PFSK-1 (cell line): Measurements from ENCODE around the gene DIAPH3.

ENCODE experiments used
- POLR2AphosphoS5 ChIP-seq: IDR thresholded peaks from 2 replicates; pipeline ENCODE4 v1.6.1; 2012; ENCODE audit warnings: low read depth, mild to moderate bottlenecking, control low read depth, low read length, moderate library complexity
- REST ChIP-seq, 2 experiments: IDR thresholded peaks; 2 replicates each; pipeline versions ENCODE4 v1.6.1 to v1.8.0; 2011 to 2012; ENCODE audit warnings: low read depth in 2 of 2, low read length in 2 of 2, control low read depth in 1 of 2, inconsistent platforms in 1 of 2, mild to moderate bottlenecking in 1 of 2, moderate library complexity in 1 of 2; ENCODE audit not compliant: insufficient read depth in 1 of 2
- SIN3A ChIP-seq: IDR thresholded peaks from 2 replicates; pipeline ENCODE4 v1.6.1; 2012; ENCODE audit warnings: mild to moderate bottlenecking, low read length, moderate library complexity, borderline replicate concordance; ENCODE audit not compliant: insufficient read depth
- TAF1 ChIP-seq: IDR thresholded peaks from 2 replicates; pipeline ENCODE4 v1.6.1; 2012; ENCODE audit warnings: low read length, control low read depth, borderline replicate concordance; ENCODE audit not compliant: insufficient read depth

- TF ChIP-seq REST (IDR thresholded peaks at IDR 0.05; ENCODE audit: insufficient read depth in 1 of 2, low read depth in 2 of 2, low read length in 2 of 2) (no peak), SIN3A (no peak), POLR2AphosphoS5 (no peak), TAF1 (no peak)
These were observed 373.1 kb downstream of the DIAPH3 start for GRCh38 chr13:59790626-59791025.
